MCF 10A (cell line): ENCODE measurements around the gene TRAF3IP1. TPM values are rescaled to one million over a fixed set of nuclear protein-coding genes. Genes with fewer than 3 reads are reported as not detected.

Experiments
- BruUV-seq: library from RNA; stranded (reverse); fragments of 400-500 nt; replicated peaks from 2 replicates; lab custom pipeline; 2021; lab: Mats Ljungman, UMichigan
- CTCF ChIA-PET: fragments of 300-600 bp; sonication (Branson Sonifier 250); formaldehyde crosslinking; extraction: SDS; loops from one replicate; lab custom pipeline; 2021; ENCODE audit warnings: antibody characterized with exemption, inconsistent platforms; lab: Yijun Ruan, JAX
- POLR2A ChIA-PET: fragments of 300-600, 350-650 bp; sonication (Branson Sonifier 250); formaldehyde crosslinking; extraction: SDS; loops from one replicate; lab custom pipeline; 2020; ENCODE audit warnings: antibody characterized with exemption, inconsistent platforms; lab: Yijun Ruan, JAX
- DNase-seq: peaks from one replicate; pipeline ENCODE4 v3.0.0-alpha.2; 2018; ENCODE audit not compliant: unreplicated experiment
- H3K27ac Mint-ChIP-seq: one replicate; pipeline ENCODE4 v1.8.0; 2022; ENCODE audit warnings: mild to moderate bottlenecking, low read depth, mixed read lengths; ENCODE audit not compliant: unreplicated experiment
- H3K27me3 Mint-ChIP-seq: one replicate; pipeline ENCODE4 v1.8.0; 2022; ENCODE audit warnings: mixed read lengths; ENCODE audit not compliant: insufficient read depth, unreplicated experiment
- H3K36me3 Mint-ChIP-seq: one replicate; pipeline ENCODE4 v1.8.0; 2022; ENCODE audit warnings: mild to moderate bottlenecking, moderate library complexity, mixed read lengths; ENCODE audit not compliant: insufficient read depth, unreplicated experiment
- H3K4me1 Mint-ChIP-seq: one replicate; pipeline ENCODE4 v1.8.0; 2022; ENCODE audit warnings: mixed read lengths; ENCODE audit not compliant: insufficient read depth, unreplicated experiment
- H3K4me3 Mint-ChIP-seq: one replicate; pipeline ENCODE4 v1.8.0; 2022; ENCODE audit warnings: mild to moderate bottlenecking, moderate library complexity, mixed read lengths; ENCODE audit not compliant: unreplicated experiment
- H3K9me3 Mint-ChIP-seq: one replicate; pipeline ENCODE4 v1.8.0; 2022; ENCODE audit warnings: mixed read lengths; ENCODE audit not compliant: unreplicated experiment
- CTCF ChIP-seq: fragments of 200-600 bp; IDR thresholded peaks from one replicate; pipeline ENCODE4 v1.8.0; 2022; ENCODE audit warnings: antibody characterized with exemption, mild to moderate bottlenecking; ENCODE audit not compliant: unreplicated experiment
- intact Hi-C: fragments of 100-400 bp; cut with micrococcal nuclease; formaldehyde crosslinking; loops from 2 replicates; pipeline ENCODE4 v1.14.1; 2022
- total RNA-seq: library from RNA; stranded (reverse); gene quantifications from 2 replicates; pipeline ENCODE4 v1.2.3, GENCODE V29; 2022

Gene TRAF3IP1
- total RNA-seq, 1 experiment from 2014 or later: 19.1 TPM

DNA sequence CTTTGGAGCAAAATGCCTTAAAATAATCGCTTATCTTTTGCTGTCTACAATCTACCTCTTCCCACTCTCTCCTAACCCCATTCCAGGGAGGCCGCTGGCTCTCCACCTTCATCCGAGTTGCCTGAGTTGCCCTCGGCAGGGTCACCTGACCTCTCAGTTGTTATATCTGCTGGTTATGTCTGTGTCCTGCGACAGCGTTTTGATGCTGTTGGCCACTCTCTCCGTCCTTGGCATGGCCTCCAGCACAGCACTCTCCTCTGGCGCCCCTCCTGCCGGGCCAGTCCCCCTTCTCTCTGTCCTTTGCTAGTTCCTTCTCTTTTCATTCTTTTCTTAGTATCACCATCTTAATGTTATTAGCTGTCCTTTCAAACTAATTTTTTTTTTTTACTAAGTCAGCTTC is 41.6 kb downstream of the TRAF3IP1 start:
- Mint-ChIP-seq H3K36me3 (peaks cover 46% of the 10 kb centered on the region), H3K27ac (no peak overlapping the region), H3K27me3 (no peaks in the 10 kb centered on the region), H3K4me3 (no peak overlapping the region), H3K4me1 (peaks cover 8% of the 10 kb centered on the region), H3K9me3 (no peaks in the 10 kb centered on the region)
- POLR2A ChIA-PET: interaction anchor here (0.9 kb wide), 1 partner anchor 14 kb away, joined by 3 read pairs; no protein-coding TSS in a partner anchor
- intact Hi-C loops: no loop called here
- DNase-seq: no peak
- BruUV-seq: no TSS peak
- CTCF ChIA-PET: interaction anchor here (0.6 kb wide), 1 partner anchor 71 kb away, joined by 3 read pairs; no protein-coding TSS in a partner anchor
- TF ChIP-seq CTCF: no peak

DNA sequence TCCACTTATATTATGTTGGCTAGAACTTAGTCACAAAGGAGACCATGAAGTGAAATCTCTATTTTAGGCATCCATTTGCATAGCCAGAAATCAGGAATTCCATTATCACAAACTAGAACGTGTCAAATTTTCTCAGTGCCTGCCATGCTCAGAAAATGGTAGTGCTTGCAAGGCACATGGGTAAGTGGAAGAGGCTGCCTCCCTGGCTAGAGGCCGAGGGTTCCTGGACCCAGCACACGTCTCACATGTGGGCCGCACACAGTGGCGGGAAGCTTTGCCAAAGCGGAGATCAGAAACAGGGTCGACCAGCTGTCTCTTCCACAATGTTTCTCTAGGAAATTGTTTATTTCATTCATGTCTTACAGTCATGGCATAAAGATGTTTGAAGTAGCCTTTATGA is 42.3 kb downstream of the TRAF3IP1 start:
- intact Hi-C loops: no loop called here
- Mint-ChIP-seq H3K9me3 (no peaks in the 10 kb centered on the region), H3K4me1 (peaks cover 1% of the 10 kb centered on the region), H3K27me3 (no peaks in the 10 kb centered on the region), H3K27ac (no peak overlapping the region), H3K4me3 (no peak overlapping the region), H3K36me3 (peaks cover 38% of the 10 kb centered on the region)
- TF ChIP-seq CTCF: no peak
- no TSS peak for BruUV-seq
- DNase-seq: no peak
- ChIA-PET POLR2A (interaction anchor here (0.9 to 1.1 kb wide), 2 partner anchors 13 to 72 kb away, joined by 3 read pairs; no protein-coding TSS in a partner anchor), CTCF (interaction anchor here (0.5 kb wide), 1 partner anchor 606 kb away, joined by 3 read pairs; no protein-coding TSS in a partner anchor)

DNA sequence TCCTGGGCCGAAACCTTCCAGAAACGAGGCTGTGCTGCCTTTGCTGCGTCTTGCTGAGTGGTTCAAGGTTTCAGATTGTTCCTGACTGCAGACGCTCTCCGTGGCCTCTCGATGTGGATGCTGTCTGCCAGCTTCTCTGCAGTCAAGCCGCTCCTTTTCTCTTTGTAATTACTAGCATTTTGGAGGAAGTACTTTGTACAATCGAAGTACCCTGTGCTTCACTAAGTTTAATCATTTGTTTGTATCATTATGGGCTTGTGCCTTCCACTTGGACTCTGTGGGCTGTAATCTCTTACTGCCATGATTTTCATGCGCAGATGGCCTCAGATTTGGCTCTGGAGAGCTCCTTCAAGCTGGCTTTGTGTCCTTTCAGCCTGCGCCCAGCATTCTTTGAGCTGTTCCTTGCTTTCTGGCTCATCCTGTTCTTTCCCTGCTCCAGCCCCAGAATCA is 49.3 kb downstream of the TRAF3IP1 start:
- peaks cover 6% of the 10 kb centered on the region for H3K36me3 Mint-ChIP-seq
- no peaks in the 10 kb centered on the region for H3K27me3 Mint-ChIP-seq
- no TSS peak for BruUV-seq
- peaks cover under 1% of the 10 kb centered on the region for H3K9me3 Mint-ChIP-seq
- no peak for DNase-seq
- ChIA-PET POLR2A (interaction anchor here (1.0 kb wide), 1 partner anchor 315 kb away, joined by 3 read pairs; no protein-coding TSS in a partner anchor), CTCF (interaction anchor here (0.6 to 2.9 kb wide), 10 partner anchors 12 to 737 kb away, joined by 3 to 18 read pairs (median 3); no protein-coding TSS in a partner anchor)
- H3K4me1 Mint-ChIP-seq: peaks cover 6% of the 10 kb centered on the region
- peak overlapping the region; percentile 6 for H3K27ac Mint-ChIP-seq
- TF ChIP-seq CTCF: no peak
- no peak overlapping the region for H3K4me3 Mint-ChIP-seq
- intact Hi-C loops: loop anchor here (1.0 kb wide), 4 partner anchors 93 to 416 kb away; no protein-coding TSS in a partner anchor

DNA sequence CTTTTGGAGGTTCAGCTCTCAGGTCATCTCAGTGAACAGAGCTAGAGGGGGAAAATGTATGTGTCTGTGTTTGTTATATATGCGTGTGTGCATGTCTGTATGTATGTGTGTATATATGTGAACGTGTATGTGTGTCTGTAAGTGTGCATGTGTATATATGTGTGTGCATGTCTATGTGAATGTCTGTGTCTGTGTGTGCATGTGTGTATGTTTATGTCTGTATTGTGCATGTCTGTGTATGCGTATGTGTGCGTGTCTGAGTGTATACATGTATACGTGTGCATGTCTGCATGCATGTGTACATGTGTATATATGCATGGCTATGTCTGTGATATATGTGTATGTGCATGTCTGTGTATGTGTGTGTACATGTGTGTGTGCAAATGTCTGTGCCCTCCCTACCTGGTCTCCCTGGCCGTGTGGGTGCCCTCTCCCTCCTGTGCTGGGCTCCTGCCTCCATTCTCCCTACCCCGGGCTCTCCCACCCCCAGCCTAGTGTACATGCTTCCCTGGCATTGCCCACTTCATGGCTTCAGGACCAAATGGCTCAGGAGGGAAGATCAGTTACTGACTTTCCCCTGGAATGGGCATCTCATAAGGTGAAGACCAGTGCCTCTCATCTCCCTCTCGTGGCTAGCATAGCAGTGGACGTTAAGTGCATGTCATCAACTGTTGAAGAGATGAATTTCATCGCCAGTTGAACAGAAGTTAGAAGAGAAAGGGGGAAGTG is 49.9 kb downstream of the TRAF3IP1 start:
- peaks cover 5% of the 10 kb centered on the region for H3K9me3 Mint-ChIP-seq
- no peak overlapping the region for H3K27ac Mint-ChIP-seq
- DNase-seq: no peak
- no peak overlapping the region for H3K4me3 Mint-ChIP-seq
- no peaks in the 10 kb centered on the region for H3K27me3 Mint-ChIP-seq
- TF ChIP-seq CTCF: no peak
- intact Hi-C loops: loop anchor here (1.0 kb wide), 4 partner anchors 92 to 415 kb away; no protein-coding TSS in a partner anchor
- no peaks in the 10 kb centered on the region for H3K36me3 Mint-ChIP-seq
- H3K4me1 Mint-ChIP-seq: peaks cover 6% of the 10 kb centered on the region
- POLR2A ChIA-PET: interaction anchor here (1.0 to 1.3 kb wide), 2 partner anchors 57 to 314 kb away, joined by 3 to 4 read pairs; no protein-coding TSS in a partner anchor
- no TSS peak for BruUV-seq
- CTCF ChIA-PET: interaction anchor here (0.6 to 2.9 kb wide), 13 partner anchors 13 to 736 kb away, joined by 3 to 18 read pairs (median 3); no protein-coding TSS in a partner anchor
